Mammary epithelial cell (primary cell): ENCODE results near the gene EDN1.

Source experiments
- CTCF ChIP-seq, 2 donors: IDR thresholded peaks in 1 of 2; conservative IDR thresholded peaks in 1 of 2; 2 replicates each; pipeline ENCODE4 v1.5.1; 2011 to 2012; ENCODE audit warnings: inconsistent platforms in 2 of 2, low read length in 2 of 2, mild to moderate bottlenecking in 2 of 2, control low read depth in 1 of 2, low read depth in 1 of 2; ENCODE audit not compliant: insufficient read depth in 1 of 2; ENCODE audit errors: extremely low read depth in 1 of 2
- EZH2 ChIP-seq: IDR thresholded peaks from 2 replicates; pipeline ENCODE4 v1.6.1; 2012; ENCODE audit warnings: low read length, inconsistent platforms, borderline replicate concordance

DNA sequence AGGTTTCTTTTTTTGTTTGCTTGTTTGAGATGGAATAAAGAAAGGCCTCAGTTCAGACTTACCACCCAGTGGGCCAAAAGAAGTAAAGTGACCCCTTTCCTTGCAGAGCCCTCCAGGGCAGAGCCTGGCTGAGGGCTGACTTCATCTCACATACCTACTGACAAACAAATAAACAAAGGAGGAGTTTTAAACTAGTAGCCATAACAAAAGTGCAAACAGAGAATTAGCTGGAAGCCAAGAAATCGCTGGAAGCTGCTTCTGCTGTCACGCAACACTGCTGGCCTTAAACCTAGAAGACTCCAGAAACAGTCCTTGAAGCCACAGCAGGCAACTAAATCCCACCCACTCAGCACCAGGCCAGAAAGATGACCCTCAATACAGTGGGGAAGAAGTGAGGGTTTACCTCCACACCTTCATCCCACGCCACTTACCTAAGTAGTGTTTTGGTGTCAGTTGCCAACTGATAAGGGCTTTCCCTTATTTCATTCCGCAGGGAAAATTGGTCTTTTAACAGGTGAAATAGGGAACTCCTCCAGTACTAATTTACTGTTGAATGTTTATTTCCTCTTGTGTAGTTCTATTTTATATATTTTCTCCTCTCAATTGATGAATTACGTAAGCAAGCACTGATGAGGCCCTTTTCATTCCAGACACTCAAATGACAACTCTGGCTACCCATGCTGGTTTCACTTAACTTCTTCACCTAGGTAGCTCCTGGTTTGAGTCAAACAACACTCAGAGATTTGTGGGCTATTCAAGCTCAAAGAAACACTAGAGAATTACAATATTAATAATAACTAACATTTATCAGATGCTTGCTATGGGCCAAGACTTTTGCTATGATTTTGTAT is 46.2 kb downstream of the EDN1 start:
- no peak for TF ChIP-seq CTCF (conservative IDR thresholded peaks at IDR 0.05 in 1 of 2, IDR thresholded peaks at IDR 0.05 in 1 of 2; ENCODE audit: extremely low read depth in 1 of 2, insufficient read depth in 1 of 2, low read depth in 1 of 2, low read length in 2 of 2)
- no peak for TF ChIP-seq EZH2
